ENCODE measurements around the gene MGST3.

MGST3 gene

GRCh38 chr1:165624441-165624840 lies 6.6 kb upstream of the MGST3 start:
- TF ChIP-seq CTCF (IDR thresholded peaks at IDR 0.05; ENCODE audit: insufficient read depth, low read length, poor library complexity, severe bottlenecking): no peak
- no peak for TF ChIP-seq EZH2phosphoT487 (conservative IDR thresholded peaks at IDR 0.05; ENCODE audit: low read length)
- H3K4me3 ChIP-seq (ENCODE audit: insufficient read depth, low read length, poor library complexity, severe bottlenecking): no peak overlapping the region
- no peaks in the 10 kb centered on the region for H3K27me3 ChIP-seq (ENCODE audit: low read length)
- H4K20me1 ChIP-seq (ENCODE audit: low read depth, low read length): no peaks in the 10 kb centered on the region
- no peaks in the 10 kb centered on the region for H3K9me2 ChIP-seq (replicated peaks; ENCODE audit: insufficient read depth, low read length)
- no peaks in the 10 kb centered on the region for H3K36me3 ChIP-seq (ENCODE audit: low read length)
- H3K9ac ChIP-seq (ENCODE audit: low read length): no peak overlapping the region
- no peak overlapping the region for H3K4me2 ChIP-seq (ENCODE audit: low read depth, low read length, poor library complexity, severe bottlenecking)
- no peaks in the 10 kb centered on the region for H3K9me3 ChIP-seq (ENCODE audit: insufficient read depth, low read length)
- 0 out of 2 replicates have a peak, but pooled peaks cover 4% of the 10 kb centered on the region for H3F3A ChIP-seq (ENCODE audit: insufficient read depth)
- no peak overlapping the region for H3K27ac ChIP-seq (ENCODE audit: low read depth, low read length)
- H3K79me2 ChIP-seq (ENCODE audit: insufficient read depth, low read length): no peaks in the 10 kb centered on the region
- no peak overlapping the region for H2AFZ ChIP-seq (ENCODE audit: low read depth, low read length, severe bottlenecking)

- Histone ChIP-seq H3K4me3 (ENCODE audit: insufficient read depth, low read length, poor library complexity, severe bottlenecking) (no peak overlapping the region), H3K27me3 (ENCODE audit: low read length) (no peaks in the 10 kb centered on the region), H3K27ac (ENCODE audit: low read depth, low read length) (no peak overlapping the region), H3F3A (ENCODE audit: insufficient read depth) (peaks cover 11% of the 10 kb centered on the region; the same call in 1 of the 2 replicates), H2AFZ (ENCODE audit: low read depth, low read length, severe bottlenecking) (no peak overlapping the region), H3K9me3 (ENCODE audit: insufficient read depth, low read length) (no peaks in the 10 kb centered on the region), H3K9ac (ENCODE audit: low read length) (no peak overlapping the region), H3K9me2 (replicated peaks; ENCODE audit: insufficient read depth, low read length) (no peaks in the 10 kb centered on the region), H4K20me1 (ENCODE audit: low read depth, low read length) (no peaks in the 10 kb centered on the region), H3K79me2 (ENCODE audit: insufficient read depth, low read length) (no peaks in the 10 kb centered on the region), H3K4me2 (ENCODE audit: low read depth, low read length, poor library complexity, severe bottlenecking) (no peak overlapping the region), H3K36me3 (ENCODE audit: low read length) (no peaks in the 10 kb centered on the region)
- TF ChIP-seq CTCF (IDR thresholded peaks at IDR 0.05; ENCODE audit: insufficient read depth, low read length, poor library complexity, severe bottlenecking): no peak
- TF ChIP-seq EZH2phosphoT487 (conservative IDR thresholded peaks at IDR 0.05; ENCODE audit: low read length): no peak
Measured at GRCh38 chr1:165628147-165628822, 2.7 kb upstream of the MGST3 start.

- H3K9me2 ChIP-seq (replicated peaks; ENCODE audit: insufficient read depth, low read length): no peaks in the 10 kb centered on the region
- no peaks in the 10 kb centered on the region for H3K36me3 ChIP-seq (ENCODE audit: low read length)
- no peak overlapping the region for H3K4me2 ChIP-seq (ENCODE audit: low read depth, low read length, poor library complexity, severe bottlenecking)
- peaks cover 11% of the 10 kb centered on the region; the same call in 1 of the 2 replicates for H3F3A ChIP-seq (ENCODE audit: insufficient read depth)
- H3K27me3 ChIP-seq (ENCODE audit: low read length): no peaks in the 10 kb centered on the region
- no peak for TF ChIP-seq EZH2phosphoT487 (conservative IDR thresholded peaks at IDR 0.05; ENCODE audit: low read length)
- no peak for TF ChIP-seq CTCF (IDR thresholded peaks at IDR 0.05; ENCODE audit: insufficient read depth, low read length, poor library complexity, severe bottlenecking)
- H2AFZ ChIP-seq (ENCODE audit: low read depth, low read length, severe bottlenecking): no peak overlapping the region
- no peaks in the 10 kb centered on the region for H3K79me2 ChIP-seq (ENCODE audit: insufficient read depth, low read length)
- no peak overlapping the region for H3K4me3 ChIP-seq (ENCODE audit: insufficient read depth, low read length, poor library complexity, severe bottlenecking)
- no peak overlapping the region for H3K27ac ChIP-seq (ENCODE audit: low read depth, low read length)
- H4K20me1 ChIP-seq (ENCODE audit: low read depth, low read length): no peaks in the 10 kb centered on the region
- no peak overlapping the region for H3K9ac ChIP-seq (ENCODE audit: low read length)
- no peaks in the 10 kb centered on the region for H3K9me3 ChIP-seq (ENCODE audit: insufficient read depth, low read length)
Measured at GRCh38 chr1:165629151-165629550, 1.9 kb upstream of the MGST3 start.
